HG03159 (cell line): ENCODE measurements around the gene CSRP1.

Source experiments
- ATAC-seq: cut with Tn5 transposase; IDR thresholded peaks from one replicate; pipeline ENCODE4 v1.9.1; 2021; ENCODE audit warnings: mild to moderate bottlenecking, moderate library complexity; ENCODE audit not compliant: unreplicated experiment

CSRP1 gene

DNA sequence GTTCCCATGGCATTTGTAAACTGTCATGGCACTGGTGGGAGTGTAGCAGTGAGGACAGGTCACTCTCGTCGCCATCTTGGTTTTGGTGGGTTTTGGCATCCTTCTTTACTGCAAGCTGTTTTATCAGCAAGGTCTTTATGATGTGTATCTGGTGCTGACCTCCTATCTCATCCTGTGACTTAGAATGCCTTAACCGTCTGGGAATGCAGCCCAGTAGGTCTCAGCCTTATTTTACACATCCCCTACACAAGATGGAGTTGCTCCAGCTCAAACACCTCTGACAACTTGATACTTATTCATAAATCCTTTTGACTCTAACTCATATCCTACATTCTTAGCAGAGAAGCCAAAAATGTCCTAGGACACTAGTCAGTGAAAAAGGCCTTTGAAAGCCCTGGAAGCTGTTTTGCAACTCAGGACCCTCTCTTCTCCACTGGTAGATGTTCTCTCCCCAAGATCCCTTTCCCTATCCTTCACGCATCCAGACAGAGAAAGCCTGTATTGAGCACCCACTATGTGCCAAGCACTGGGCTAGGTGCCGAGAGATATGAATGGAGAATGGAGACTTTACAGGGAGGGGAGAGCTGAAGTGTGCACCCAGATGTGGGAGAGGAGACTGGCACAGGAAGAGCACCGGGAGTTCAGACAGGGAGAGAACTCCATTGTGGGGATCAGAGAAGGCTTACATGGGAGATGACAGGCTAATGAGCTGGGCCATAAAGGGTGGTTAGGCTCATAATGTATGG, 6.7 kb upstream of the CSRP1 start:
- no peak for ATAC-seq

DNA sequence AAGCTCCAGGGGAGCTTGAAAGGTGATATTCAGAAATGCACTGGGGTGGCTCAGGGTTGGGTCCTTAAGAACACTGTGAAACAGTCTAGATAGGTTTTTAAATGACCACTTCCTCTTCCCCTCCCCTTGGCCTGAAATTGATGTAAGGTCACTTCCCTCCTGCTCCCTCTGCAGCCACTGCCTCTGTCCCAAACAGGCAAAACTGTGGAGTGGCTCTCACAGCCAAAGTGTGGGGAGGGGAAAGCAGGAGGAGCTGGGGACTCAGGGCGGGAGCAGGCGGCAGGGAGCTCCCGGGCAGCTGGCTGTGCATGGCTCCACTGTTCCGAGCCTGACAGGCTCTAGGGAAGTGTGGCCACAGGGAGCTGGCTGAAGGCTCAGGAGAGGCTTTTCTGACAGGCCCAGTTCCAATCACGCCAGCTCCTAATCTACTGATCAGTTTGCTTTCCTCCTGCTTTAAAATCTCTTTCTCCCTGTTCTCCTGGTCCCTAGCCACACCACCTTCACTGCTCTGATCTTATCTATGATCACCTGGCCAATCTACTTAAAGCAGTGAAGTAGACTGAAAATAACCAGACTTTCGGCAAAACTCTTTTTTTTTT, 5.1 kb upstream of the CSRP1 start:
- ATAC-seq = no peak

DNA sequence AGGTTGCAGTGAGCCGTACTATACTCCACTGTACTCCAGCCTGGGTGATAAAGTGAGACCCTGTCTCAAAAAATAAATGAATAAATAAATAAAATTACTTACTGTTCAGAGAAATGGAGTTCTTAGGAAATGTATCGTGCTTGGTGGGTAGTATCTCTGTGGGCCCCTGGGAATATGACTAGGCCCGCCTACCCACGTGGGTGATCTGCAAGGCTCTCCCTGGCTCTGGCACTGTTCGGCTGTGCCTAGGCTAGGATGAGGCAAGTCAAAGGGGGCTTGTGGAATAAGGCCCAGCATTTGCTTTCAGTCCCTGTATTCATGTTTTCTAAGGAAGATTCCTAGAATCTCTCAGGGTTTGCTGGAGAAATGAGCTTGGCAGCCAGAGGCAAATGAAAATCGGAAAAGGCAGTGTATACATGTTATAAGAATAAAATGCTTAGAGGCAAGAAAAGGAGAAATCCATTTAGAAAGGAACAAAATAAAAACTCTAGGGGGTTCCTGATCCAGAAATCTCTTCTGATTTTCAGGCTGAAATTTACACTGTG, 4.5 kb upstream of the CSRP1 start:
- ATAC-seq = no peak

DNA sequence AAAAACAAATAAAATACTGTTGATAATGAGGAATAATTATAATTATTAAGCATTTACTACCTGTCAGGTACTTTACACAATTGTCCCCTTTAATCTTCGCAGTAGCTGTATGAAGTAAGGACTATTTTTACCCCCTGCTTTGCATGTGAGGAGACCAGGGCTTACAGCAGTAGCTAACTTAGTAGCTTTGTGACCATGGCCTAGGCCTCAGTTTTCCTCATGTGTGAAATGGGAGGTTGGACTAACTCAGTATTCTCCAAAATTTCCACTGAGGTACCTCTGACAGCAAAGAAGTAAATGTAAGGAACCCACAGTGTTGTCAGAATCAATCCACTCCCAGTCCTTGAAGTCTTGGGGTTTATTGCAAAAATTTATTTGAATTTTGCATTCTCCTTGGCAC, 3.8 kb upstream of the CSRP1 start:
- ATAC-seq = no peak

DNA sequence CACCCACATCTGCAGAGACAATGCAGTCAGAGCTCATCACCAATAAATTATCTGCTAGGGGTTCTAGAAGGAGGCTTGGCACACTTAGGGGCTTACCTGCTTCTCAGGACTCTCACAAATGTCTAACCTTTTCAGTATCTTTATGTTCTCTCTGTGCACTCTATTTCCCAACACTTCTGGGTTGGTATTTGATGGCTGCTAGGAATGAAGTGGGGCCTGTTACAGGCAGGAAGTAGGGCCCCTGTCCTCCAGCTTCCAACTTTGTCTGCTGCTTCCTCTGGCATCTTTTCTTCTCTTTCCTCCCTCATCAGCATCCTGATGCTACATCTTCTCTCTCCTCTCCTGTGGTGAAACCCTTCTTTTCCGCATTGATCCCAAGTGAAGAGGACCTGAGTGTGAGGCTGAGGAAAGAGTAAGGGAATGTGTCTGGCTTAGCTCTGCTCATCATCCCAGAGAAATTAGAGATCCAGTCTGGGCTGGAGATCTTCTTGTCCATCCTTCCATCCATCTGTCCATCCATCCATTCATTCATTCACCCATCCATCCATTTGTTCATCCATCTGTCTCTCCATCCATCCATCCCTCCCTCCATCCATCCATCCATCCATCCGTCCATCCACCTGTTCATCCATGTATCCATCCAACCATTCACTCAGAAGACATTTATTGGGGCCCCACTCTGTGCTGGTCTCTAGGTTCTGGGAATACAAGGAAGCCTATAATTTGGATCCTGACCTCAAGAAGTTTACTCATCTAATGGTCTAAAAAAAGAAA, 2.9 kb upstream of the CSRP1 start:
- no peak for ATAC-seq

DNA sequence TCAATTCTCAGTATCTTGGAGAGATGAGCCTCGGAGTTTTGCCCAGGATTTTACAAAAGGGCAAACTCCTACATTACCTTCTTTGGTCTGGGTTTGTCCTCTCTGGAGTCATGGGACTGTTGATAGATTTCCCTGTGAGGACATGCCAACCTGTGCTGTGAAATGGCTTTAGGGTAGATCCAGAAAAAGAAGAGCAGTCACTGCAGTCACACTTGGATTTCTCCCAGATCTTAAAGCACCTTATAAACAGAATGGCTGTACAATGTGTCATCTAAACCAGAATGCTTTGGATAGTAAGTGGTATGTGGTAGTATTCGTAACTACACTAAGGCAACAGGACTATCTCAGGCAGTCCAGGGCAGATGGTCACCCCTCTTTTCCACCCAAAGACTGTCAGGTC, 1.9 kb upstream of the CSRP1 start:
- ATAC-seq = no peak

DNA sequence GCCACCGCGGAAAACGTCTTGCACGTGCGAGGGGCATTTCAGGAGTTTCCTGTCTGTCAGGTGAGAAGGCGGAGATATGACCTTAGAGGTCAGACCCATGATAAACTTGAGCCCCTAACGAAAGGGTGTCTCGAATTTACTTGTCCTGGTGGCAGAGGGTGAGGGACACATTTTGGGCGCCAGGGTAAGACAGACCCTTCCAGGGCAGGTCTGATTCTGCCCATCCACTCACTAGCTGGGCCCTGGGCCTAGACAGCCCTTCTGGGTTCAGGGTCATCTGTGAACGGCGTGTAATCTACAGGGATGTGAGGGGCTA, 395 bp upstream of the CSRP1 start:
- ATAC-seq = peak; percentile 1

DNA sequence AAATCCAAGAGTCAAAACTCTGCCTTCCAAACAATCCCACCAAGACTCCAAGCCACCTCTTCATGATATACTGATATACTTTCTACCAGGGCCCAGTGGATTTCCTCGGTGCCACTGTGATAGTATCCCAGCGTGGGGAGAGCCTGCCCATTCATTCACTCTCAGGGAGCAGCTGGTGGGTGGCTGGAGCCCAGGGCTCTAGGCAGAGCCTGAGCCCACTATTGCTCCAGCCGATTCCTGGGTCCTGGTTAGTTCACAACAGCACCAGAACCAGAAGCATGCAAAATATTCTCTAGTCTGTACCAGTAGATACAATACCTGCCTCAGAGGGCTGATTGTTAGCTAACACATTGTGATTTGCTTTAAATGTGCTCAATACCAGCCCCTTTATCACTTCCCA, 831 bp downstream of the CSRP1 start:
- ATAC-seq = no peak

DNA sequence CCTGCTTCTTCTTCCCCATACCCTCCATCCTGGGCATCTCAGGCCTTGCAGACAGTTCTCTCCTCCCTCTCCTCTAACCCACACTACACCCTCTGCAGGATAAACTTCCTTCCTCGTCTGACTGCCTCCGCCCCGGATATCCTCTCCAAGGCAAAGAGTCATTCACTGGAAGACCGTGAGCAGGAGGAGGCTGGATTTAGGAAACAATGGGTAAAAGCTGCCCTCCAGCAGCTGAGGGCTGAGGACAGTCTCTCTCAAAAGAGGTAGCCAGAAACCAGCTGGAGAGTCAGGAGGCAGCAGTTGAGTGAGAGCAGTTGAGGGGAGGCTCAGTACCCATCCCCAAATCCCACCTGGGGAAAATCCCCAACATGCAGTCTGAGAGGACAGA, 1.4 kb downstream of the CSRP1 start:
- no peak for ATAC-seq

DNA sequence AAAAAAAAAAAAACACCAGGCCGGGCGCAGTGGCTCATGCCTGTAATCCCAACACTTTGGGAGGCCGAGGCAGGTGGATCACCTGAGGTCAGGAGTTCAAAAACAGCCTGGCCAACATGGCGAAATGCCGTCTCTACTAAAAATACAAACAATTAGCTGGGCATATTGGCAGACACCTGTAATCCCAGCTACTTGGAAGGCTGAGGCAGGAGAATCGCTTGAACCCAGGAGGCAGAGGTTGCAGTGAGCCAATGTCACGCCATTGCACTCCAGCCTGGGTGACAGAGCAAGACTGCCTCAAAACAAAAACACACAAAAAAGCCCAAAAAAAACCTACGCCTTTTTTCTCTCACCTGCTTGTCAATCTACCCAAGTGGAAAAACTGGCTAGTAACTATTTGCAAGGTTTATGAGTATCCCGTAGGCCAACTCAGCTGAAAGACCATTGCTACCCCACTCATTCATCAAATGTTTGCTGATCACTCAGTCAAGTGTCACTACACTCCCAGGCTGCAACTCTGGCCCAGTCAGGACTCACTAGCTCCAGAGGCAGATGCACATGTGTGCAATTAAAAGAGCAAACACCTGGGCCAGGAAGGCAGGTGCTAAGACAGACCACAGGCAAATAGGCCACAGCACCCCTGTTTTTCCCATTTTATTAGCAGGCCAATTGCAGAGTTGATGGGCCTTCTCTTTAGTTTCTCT, 2.0 kb downstream of the CSRP1 start:
- no peak for ATAC-seq

DNA sequence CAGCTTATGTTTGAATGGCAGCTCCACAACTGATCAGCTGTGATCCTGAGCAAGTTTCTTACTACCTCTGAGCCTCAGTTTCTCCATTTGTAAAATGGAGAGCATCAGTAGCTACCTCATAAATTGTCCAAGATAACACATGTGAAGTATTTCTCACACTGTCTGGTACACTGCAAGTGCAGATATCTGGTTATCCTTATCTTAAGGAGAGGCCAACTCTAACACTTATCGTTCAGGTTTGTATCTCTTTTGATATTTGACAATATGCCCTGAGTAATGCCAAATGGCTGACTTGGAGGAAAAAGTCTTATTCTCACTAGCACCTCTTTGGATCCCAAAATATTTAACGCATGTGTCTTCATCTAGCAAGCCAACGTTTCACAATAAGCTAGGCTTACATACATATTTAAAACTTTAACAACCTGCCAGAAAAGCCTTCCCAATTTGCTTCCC, 2.7 kb downstream of the CSRP1 start:
- ATAC-seq = no peak

DNA sequence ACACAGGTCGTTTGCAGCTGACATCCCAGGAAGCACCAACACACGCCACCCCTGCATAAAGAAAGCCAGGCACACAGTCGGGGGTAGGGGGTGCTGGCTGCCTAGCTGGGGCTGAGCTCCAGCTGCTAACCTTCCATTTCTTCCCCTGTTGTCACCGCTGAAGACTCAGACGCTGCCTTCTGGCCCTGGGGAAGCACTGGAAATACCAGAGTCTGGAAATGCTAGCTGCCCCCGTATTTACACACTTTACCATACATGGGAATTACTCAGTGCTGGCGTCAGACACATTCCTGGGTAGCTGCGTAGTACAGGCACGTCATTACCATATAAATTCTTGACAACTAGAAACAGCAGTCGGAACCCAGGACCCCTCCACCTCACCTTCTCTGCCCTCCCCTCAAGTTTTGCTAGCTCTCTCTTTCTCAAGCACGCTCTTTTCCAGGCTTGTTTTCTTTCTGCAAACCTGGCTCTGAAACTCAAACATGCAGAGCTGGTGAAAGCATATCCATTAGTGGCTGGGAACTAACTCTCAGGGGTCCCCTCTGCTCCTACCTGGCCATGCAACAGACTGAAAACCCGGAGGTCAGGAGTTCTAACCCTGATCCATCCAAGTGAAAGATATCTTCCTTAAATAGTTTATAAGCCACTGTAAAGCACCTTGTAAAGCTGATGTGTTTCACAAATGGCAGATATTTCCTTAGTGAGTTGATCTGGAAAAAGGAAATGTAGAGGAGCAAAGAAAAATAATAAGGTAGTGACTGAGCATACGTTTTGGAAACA, 3.3 kb downstream of the CSRP1 start:
- ATAC-seq = no peak

DNA sequence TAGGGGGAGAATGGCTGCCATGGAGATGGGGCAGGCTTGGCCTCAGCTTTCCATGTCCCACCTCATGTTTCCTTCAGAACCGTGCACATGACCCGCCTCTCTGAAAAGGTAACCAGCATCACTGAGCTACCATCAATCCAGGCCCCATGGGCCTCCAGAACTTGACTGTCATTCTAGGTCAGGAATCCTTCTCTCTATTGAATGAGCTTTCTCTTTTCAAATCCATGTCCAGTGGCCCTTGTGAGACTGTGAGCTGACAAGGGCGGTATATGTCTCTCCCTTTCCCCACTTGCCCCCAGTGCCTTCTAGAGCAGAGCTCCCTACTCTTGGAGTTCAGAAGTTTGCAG, 4.4 kb downstream of the CSRP1 start:
- no peak for ATAC-seq

DNA sequence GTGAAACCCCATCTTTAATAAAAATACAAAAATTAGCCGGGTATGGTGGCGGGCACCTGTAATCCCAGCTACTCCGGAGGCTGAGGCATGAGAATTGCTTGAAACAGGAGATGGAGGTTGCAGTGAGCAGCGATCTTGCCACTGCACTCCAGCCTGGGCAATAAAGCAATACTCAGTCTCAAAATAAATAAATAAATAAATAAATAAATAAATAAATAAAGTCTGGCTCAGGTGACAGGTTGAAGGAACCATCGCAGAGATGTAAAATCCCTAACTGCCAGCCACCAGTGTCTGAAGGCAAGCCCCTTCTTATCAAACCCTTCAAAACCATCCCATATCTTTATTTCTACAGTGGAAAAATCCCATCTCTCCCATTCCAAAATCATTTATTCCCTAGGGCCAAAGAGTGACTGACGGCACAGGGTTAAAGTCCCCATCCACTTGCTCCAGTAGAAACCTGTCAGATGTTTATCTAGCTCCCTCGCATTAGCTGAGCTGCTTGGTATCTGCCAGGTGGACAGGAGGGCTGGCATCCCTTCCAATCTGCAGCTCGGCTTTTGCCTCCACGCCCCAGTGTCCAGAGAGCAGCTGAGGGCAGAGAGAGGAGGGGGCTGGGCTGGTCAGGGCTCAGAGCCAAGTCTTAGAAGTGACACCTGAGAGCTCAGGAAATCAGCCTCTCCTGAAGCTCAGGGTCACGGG, 5.0 kb downstream of the CSRP1 start:
- no peak for ATAC-seq

DNA sequence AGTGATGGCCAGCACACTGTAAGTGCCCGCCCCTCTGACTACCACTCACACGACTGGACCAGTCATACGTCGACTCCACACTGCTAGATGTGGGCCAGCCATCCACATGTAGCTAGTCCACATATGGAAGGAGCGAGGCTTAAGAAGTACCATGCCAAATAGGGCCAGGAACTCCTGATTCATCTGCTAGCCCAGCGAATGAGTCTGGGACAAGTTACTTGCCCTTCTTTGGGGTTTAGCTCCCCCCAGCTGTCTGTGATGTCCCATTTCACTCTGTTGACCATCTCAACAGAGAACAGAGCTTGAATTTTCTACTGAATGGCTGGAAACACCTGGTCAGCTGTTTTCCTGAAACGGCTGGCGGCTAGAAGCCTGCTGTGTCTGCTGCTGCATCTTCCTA, 5.8 kb downstream of the CSRP1 start:
- ATAC-seq = no peak

DNA sequence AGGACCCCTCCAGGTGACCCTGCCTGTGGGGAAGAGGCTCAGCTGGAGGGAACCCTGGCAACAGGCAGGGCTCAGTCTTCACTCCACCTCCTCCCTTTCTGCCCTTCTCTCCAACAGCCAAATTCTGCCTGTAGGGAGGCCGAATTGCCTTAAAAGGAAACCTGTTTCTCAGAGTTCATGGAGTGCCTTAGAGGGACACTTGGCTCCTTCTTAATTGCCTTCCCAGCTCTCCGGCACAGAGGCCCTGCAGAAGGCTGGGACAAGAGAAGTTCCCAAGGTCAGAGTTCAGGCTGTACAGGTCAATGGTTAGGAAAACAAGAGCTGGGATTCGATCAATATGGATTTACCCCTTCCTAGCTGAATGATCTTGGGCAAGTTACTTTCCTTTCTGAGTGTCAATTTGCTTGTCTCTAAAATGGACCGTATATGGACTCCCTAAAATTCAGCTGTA, 6.2 kb downstream of the CSRP1 start:
- no peak for ATAC-seq

DNA sequence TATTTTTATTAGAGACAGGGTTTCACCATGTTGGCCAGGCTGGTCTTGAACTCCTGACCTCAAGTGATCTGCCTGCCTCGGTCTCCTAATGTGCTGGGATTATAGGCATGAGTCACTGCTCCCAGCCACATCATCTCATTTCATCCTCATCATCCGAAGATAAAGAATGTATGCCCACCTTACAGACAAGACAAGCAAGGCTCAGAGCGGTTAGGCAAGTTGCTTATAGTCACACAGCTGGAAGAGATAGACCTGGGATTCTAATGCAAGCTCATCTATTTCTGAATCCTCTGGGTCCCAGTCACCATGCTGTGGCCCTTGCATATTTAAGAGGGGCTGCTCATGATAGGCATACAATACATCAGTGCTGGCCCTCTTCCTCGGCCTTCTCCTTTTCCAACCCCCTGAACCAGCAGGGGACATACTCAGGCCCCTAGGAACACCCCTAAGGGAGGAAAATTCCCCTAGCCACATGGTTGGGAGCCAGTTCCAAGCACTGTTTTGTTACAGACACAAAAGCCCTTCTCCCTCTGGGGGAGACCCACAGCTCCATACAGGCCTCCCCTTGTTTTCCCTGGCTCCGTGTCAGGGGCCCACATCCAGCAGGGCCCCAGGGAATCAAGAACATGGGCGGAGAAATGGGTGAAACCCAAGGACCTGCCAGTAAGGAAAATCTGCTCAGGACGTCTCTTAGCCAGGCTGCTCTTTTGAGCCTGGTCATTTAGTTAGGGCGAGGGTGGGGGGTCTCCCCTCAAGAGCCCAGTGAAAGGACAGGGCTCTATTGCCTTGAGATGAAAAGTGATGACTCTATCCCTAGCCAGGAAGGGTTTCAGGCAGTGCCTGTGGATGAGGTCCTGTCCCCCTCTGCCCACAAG, 6.9 kb downstream of the CSRP1 start:
- ATAC-seq = no peak

DNA sequence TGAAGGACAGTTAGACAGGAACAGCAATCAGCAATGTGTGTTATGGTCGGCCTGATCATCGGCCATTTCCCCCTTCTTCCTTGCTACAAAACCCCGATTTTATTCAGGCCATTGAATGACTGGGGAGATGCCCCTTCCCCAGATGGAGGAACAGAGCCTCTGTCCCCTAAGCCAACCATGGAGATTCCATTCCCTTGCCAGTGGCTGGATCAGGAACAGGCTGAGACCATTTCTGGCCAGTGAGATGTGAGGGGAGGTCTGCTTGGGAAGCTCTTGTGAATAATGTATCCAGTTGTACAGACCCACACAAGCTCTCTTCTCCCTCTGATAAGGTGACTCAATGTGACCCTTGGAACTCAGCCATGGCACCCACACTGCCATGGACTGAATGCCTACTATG, 7.7 kb downstream of the CSRP1 start:
- ATAC-seq = no peak

DNA sequence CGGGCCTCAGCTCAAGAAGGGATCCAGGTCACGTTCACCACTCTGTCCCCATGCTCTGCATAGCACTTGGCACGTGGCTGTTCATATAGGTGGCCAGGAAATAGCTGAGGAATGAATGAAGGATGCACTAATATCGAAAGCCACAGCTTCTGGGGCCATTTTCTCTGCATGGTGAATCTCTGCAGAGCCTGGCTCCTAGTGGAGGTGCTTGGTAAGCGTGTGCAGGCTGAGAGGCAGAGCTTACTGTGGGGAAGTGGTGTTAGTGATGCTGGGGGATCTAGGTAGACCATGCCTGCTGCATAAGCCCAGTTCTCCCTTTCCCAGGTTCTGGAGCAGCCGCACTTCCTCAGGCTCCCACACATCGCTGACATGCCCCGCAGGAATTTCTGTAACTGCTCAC, 8.3 kb downstream of the CSRP1 start:
- ATAC-seq = no peak
